ENCODE results near the gene SELL.

GRCh38 chr1:169699707-169700106 lies 11.7 kb downstream of the SELL start:
- TF ChIP-seq CTCF (IDR thresholded peaks at IDR 0.05) = peak in 1 of 4 donors; percentile 10
- no peak for TF ChIP-seq POLR2A (IDR thresholded peaks at IDR 0.05)
